Thyroid gland (tissue), 4 donors: Measurements from ENCODE around the gene MICAL3. TPM values are rescaled to one million over a fixed set of nuclear protein-coding genes. Genes with fewer than 3 reads are reported as not detected.

Experiments used
- DNase-seq, 2 donors: peaks; one replicate each; pipeline ENCODE4 v3.0.0-alpha.2; 2019
- H3K27ac ChIP-seq, 3 donors: fragments of 200-600 bp; sonication (generic); 1 replicate in 2 of 3; 2 replicates in 1 of 3; pipeline ENCODE4 v1.5.1; 2016 to 2019; ENCODE audit warnings: mild to moderate bottlenecking in 1 of 3, moderate library complexity in 1 of 3
- H3K27me3 ChIP-seq: fragments of 200-600 bp; sonication (generic); one replicate; pipeline ENCODE4 v1.5.1; 2019
- H3K36me3 ChIP-seq, 2 donors: fragments of 200-600 bp; sonication (generic); one replicate each; pipeline ENCODE4 v1.5.1; 2016 to 2019
- H3K4me1 ChIP-seq, 2 donors: fragments of 200-600 bp; sonication (generic); one replicate each; pipeline ENCODE4 v1.5.1; 2017 to 2019
- H3K4me3 ChIP-seq, 3 donors: fragments of 200-600 bp; sonication (generic); replicated peaks in 1 of 3; 1 replicate in 2 of 3; 2 replicates in 1 of 3; pipeline ENCODE4 v1.5.1; 2016; ENCODE audit warnings: mild to moderate bottlenecking in 1 of 3
- H3K9me3 ChIP-seq: fragments of 200-600 bp; sonication (generic); one replicate; pipeline ENCODE4 v1.5.1; 2017
- POLR2A ChIP-seq, 2 donors: fragments of 450-650 bp; IDR thresholded peaks; one replicate each; pipeline ENCODE4 v1.6.1; 2017; ENCODE audit warnings: antibody characterized with exemption in 2 of 2, mild to moderate bottlenecking in 2 of 2, moderate library complexity in 1 of 2
- WGBS, 2 donors: methylation state at CpG; one replicate each; pipeline ENCODE4 v1.1.5; 2017; 5-methylcytosine and 5-hydroxymethylcytosine counted together
- intact Hi-C: fragments of 100-400 bp; cut with DNase I; formaldehyde crosslinking; loops from one replicate; pipeline ENCODE4 v1.15.1; 2023
- total RNA-seq, 4 donors: library from RNA; depleted of rRNA; stranded (reverse); fragments of >200 nt; gene quantifications; one replicate each; pipeline ENCODE4 v1.2.3, GENCODE V29; 2016
- TF ChIP-seq, protein P1 (sequence below), 6 experiments: fragments of 200-600 bp in 3 of 6; fragments of 450-650 bp in 3 of 6; sonication (generic) in 3 of 6; IDR thresholded peaks; one replicate each; pipeline ENCODE4 v1.5.1; 2016 to 2019; ENCODE audit warnings: antibody characterized with exemption in 6 of 6, mild to moderate bottlenecking in 2 of 6, inconsistent platforms in 1 of 6, moderate library complexity in 1 of 6

The MICAL3 gene
- total RNA-seq, 4 donors from 2014 or later, result 31.8 to 53.8 (median 43.6) TPM

- DNase-seq, result peak; percentile 52 to 56
- intact Hi-C loops, result no loop called here
Measured at GRCh38 chr22:18035751-18036150, 11.4 kb upstream of the MICAL3 start.

DNA sequence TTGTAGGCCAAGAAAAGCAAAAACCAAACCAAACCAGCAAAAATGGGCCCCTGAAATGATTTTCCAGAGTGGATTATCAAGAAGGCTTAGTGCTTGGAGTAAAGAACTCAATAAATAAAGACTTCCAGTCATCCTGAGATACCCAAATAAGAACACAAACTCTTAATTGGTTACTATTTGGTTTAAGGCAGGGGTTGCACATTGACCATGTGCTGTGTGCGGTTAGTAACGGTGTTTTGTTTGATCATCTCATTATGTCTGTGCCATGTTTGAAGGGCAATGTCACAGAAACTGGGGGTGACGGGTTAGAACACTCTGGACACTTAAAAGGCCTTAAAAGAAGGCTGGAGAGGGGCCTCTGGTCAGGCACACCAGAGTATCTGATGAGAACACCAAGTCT lies 9.7 kb upstream of the MICAL3 start:
- Histone ChIP-seq H3K27me3 (no peaks in the 10 kb centered on the region), H3K4me1 (no peaks in the 10 kb centered on the region), H3K36me3 (no peaks in the 10 kb centered on the region), H3K4me3 (no peak overlapping the region), H3K9me3 (no peaks in the 10 kb centered on the region), H3K27ac (no peak overlapping the region)
- 90 to 100% methylated on average over 3 of the region's 3 CpGs for WGBS, 2 donors
- DNase-seq, result no peak
- no peak for TF ChIP-seq POLR2A (IDR thresholded peaks at IDR 0.05)
- TF ChIP-seq, protein P1, sequence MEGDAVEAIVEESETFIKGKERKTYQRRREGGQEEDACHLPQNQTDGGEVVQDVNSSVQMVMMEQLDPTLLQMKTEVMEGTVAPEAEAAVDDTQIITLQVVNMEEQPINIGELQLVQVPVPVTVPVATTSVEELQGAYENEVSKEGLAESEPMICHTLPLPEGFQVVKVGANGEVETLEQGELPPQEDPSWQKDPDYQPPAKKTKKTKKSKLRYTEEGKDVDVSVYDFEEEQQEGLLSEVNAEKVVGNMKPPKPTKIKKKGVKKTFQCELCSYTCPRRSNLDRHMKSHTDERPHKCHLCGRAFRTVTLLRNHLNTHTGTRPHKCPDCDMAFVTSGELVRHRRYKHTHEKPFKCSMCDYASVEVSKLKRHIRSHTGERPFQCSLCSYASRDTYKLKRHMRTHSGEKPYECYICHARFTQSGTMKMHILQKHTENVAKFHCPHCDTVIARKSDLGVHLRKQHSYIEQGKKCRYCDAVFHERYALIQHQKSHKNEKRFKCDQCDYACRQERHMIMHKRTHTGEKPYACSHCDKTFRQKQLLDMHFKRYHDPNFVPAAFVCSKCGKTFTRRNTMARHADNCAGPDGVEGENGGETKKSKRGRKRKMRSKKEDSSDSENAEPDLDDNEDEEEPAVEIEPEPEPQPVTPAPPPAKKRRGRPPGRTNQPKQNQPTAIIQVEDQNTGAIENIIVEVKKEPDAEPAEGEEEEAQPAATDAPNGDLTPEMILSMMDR (IDR thresholded peaks at IDR 0.05), result no peak
- intact Hi-C loops, result no loop called here

More at GRCh38 chr22:18035751-18036150, 11.4 kb upstream of the MICAL3 start:
- no peaks in the 10 kb centered on the region for H3K9me3 ChIP-seq
- TF ChIP-seq, protein P1 (IDR thresholded peaks at IDR 0.05), result no peak
- no peak for TF ChIP-seq POLR2A (IDR thresholded peaks at IDR 0.05)
- 59 to 63% methylated on average over 9 of the region's 9 CpGs for WGBS, 2 donors
- no peaks in the 10 kb centered on the region for H3K36me3 ChIP-seq
- no peak overlapping the region for H3K27ac ChIP-seq
- H3K4me1 ChIP-seq, result no peaks in the 10 kb centered on the region
- H3K4me3 ChIP-seq, result no peak overlapping the region
- H3K27me3 ChIP-seq, result no peaks in the 10 kb centered on the region

DNA sequence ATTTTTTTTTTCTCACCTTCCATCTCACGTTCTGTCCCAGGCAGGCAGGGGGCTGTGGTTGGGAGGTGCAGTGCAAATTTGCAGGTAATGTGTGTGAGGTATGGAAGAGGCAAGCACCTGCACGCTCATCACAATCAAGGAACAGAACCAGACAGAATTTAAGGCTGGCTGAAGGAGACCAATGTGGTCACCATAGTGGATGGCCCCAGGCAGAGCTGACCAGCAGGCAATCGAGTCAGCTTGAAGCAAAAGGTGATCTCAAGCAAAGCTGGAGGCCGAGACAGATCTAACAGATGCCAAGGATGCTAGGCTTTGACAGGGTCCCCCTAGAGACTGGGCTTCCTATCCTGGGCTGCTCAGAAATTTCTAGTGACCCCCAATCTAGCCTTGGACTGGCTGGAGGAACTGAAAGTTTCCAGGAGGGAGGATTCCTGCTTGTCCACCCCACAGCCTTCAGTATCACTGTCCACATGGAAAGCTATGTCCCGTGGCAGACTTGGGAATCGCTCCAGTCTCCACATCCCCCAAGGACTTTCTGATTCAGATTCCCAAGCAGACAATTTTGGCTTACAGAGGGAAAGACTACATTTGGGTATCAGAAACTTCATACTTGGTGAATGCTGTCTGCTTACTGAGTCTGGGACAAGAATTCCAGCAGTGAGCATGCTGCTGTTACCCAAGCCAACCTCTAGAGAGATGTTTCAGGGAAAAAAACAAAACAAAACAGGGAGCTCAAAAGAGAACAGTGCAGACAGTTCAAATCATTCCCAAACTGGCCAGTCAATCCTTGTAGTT lies 9.0 kb upstream of the MICAL3 start:
- H3K36me3 ChIP-seq, result no peaks in the 10 kb centered on the region
- intact Hi-C loops, result no loop called here

DNA sequence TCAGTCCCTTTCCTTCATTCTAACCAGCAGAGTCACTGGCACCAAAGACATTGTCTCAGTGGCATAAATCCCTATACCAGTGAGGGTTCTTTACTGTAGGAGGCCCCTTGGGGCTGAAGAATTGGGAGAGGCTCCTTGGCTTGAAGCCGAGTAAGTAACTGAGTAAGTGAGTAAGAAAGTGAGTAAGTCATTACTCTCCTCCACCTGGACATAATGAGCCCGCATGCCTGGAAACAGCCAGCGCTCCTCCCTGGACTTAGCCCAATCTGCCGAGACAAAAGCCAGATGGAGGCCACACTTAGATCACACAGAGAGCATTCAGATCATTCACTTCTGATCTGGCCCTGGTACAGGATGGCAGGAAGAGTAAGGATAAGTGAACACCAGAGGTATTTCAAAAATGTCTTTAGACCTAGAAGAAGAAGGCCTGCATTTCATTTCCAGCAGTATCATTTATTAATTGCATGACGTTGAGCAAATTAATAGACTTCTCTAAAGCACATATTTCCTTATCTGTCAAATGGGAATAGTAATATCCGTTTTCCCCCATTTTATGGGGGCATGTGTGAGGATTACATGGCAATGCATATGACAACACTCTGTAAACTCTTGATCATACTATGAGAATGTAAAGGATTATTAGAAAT lies 8.2 kb upstream of the MICAL3 start:
- Histone ChIP-seq H3K27me3 (no peaks in the 10 kb centered on the region), H3K4me3 (no peak overlapping the region), H3K4me1 (no peaks in the 10 kb centered on the region), H3K27ac (no peak overlapping the region), H3K36me3 (no peaks in the 10 kb centered on the region), H3K9me3 (no peaks in the 10 kb centered on the region)
- no peak for TF ChIP-seq POLR2A (IDR thresholded peaks at IDR 0.05)
- TF ChIP-seq, protein P1 (IDR thresholded peaks at IDR 0.05), result no peak
- intact Hi-C loops, result no loop called here
- no peak for DNase-seq
- 76 to 86% methylated on average over 6 of the region's 6 CpGs for WGBS, 2 donors

More for the DNA sequence above, 9.0 kb upstream of the MICAL3 start:
- Histone ChIP-seq H3K4me3 (no peak overlapping the region), H3K4me1 (no peaks in the 10 kb centered on the region), H3K9me3 (no peaks in the 10 kb centered on the region), H3K27ac (no peak overlapping the region), H3K27me3 (no peaks in the 10 kb centered on the region)
- 83 to 85% methylated on average over 6 of the region's 6 CpGs for WGBS, 2 donors
- no peak for DNase-seq
- TF ChIP-seq, protein P1 (IDR thresholded peaks at IDR 0.05), result no peak
- TF ChIP-seq POLR2A (IDR thresholded peaks at IDR 0.05), result no peak
